Colonic mucosa (tissue), 4 donors: ENCODE data around the gene CCND3. TPM values are rescaled to one million over a fixed set of nuclear protein-coding genes. Genes with fewer than 3 reads are reported as not detected.

Source experiments
- DNase-seq: peaks from one replicate; pipeline ENCODE4 v3.0.0-alpha.2; 2020
- H3K27ac ChIP-seq: fragments of 200-600 bp; one replicate; pipeline ENCODE4 v1.8.0; 2021
- H3K27me3 ChIP-seq: fragments of 200-600 bp; one replicate; pipeline ENCODE4 v1.8.0; 2021
- H3K36me3 ChIP-seq: fragments of 200-600 bp; one replicate; pipeline ENCODE4 v1.8.0; 2021
- H3K4me1 ChIP-seq: fragments of 200-600 bp; one replicate; pipeline ENCODE4 v1.8.0; 2021; ENCODE audit warnings: mild to moderate bottlenecking
- H3K4me3 ChIP-seq: fragments of 200-600 bp; one replicate; pipeline ENCODE4 v1.8.0; 2021
- H3K9ac ChIP-seq, 2 donors: one replicate each; pipeline ENCODE4 v1.7.0; 2013; ENCODE audit warnings: control low read depth in 2 of 2, low read depth in 2 of 2, low read length in 2 of 2
- H3K9me3 ChIP-seq: fragments of 200-600 bp; one replicate; pipeline ENCODE4 v1.8.0; 2021
- intact Hi-C: fragments of 100-400 bp; cut with DNase I; formaldehyde crosslinking; loops from one replicate; pipeline ENCODE4 v1.14.1; 2022
- total RNA-seq, 2 donors: library from RNA; stranded (reverse); fragmentation: NEBNext Ultra II Directional in 1 of 2; extraction: Animal tissue kit (Norgen Biotek cat#: 25700) in 1 of 2; gene quantifications; one replicate each; pipeline ENCODE4 v1.2.1, GENCODE V29; 2021
- TF ChIP-seq, protein P1 (sequence below): fragments of 200-600 bp; IDR thresholded peaks from one replicate; pipeline ENCODE4 v1.8.0; 2022; ENCODE audit warnings: antibody characterized with exemption, mild to moderate bottlenecking
- donor health status: healthy.
- donor health status: DM: no; HTN: no; CAD: no.
- donor health status: DM: no; HTN: no; CAD: no.

CCND3 gene
- total RNA-seq, 2 donors from 2014 or later = 86.2 to 92.3 TPM

DNA sequence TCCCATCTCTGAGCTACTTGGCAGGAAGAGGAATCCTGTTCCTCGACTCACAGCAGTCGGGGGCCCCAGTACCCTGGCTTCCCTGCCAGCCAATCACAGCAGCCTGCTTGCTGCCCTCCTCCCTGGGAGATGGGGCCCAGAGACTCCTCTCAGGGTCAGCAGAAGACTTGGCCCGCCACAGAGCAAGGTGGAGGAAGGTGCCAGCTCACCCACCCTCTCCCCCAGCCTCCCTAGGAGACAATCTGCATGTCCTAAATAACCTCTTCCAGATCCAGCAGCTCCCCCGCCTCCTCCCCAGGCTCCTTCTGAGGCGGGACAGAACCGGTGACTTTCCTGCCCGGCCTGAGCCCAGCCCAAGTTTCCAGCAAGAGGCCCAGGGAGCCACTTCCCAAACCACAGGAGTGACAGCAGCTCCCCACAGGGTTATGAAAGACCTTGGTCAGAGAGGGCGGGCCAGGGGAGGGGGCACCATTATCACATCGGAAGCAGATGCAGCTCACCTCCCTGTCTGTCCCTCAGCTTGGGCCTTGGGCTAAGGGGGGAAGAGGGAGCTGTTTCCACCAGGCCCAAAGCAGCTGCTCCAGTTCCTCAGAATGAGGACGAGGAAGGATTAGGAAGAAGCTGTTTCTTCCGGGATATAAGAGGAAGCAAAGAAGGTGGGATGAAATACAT is 2.3 kb downstream of the CCND3 start:
- peaks cover 23% of the 10 kb centered on the region for H3K4me1 ChIP-seq
- TF ChIP-seq, protein P1, sequence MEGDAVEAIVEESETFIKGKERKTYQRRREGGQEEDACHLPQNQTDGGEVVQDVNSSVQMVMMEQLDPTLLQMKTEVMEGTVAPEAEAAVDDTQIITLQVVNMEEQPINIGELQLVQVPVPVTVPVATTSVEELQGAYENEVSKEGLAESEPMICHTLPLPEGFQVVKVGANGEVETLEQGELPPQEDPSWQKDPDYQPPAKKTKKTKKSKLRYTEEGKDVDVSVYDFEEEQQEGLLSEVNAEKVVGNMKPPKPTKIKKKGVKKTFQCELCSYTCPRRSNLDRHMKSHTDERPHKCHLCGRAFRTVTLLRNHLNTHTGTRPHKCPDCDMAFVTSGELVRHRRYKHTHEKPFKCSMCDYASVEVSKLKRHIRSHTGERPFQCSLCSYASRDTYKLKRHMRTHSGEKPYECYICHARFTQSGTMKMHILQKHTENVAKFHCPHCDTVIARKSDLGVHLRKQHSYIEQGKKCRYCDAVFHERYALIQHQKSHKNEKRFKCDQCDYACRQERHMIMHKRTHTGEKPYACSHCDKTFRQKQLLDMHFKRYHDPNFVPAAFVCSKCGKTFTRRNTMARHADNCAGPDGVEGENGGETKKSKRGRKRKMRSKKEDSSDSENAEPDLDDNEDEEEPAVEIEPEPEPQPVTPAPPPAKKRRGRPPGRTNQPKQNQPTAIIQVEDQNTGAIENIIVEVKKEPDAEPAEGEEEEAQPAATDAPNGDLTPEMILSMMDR = no peak
- no peaks in the 10 kb centered on the region for H3K36me3 ChIP-seq
- DNase-seq = no peak
- H3K9ac ChIP-seq = peak overlapping the region; percentile 37 to 94
- intact Hi-C loops = loop anchor here (5.0 kb wide), 1 partner anchor 103 kb away; no protein-coding TSS in a partner anchor
- H3K9me3 ChIP-seq = no peaks in the 10 kb centered on the region
- H3K27me3 ChIP-seq = no peaks in the 10 kb centered on the region
- peak overlapping the region; percentile 76 for H3K4me3 ChIP-seq
- H3K27ac ChIP-seq = peak overlapping the region; percentile 90

DNA sequence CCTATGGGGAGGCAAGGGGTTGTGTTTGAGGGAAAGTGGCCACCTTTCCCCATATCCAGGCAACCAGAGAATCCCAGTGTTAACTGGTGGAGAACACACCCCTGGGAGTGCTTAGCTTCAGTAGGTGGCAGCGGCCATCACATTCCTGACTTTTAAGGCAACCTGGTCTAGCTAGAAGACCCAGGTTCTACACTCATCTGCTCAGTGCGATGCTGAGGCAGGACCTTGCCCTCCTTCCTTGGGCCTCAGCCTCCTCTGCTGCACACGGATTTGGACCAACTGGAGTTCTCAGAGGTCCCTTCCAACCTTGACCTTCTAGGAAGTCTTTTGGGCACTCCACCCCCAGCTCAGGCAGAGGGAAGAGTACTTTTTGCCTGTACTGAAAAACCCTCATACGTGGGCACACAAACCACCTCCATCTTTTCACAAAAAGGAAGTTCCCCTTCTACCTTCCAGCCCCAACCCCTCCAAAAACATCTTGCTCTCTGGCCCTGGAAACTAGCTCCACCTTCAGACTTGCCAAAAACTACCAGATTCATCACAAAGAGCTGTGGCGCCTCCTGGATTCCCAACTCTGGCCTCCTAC is 2.9 kb downstream of the CCND3 start:
- no peak for DNase-seq
- Histone ChIP-seq H3K4me1 (peaks cover 23% of the 10 kb centered on the region), H3K36me3 (no peaks in the 10 kb centered on the region), H3K27me3 (no peaks in the 10 kb centered on the region), H3K9ac (peak overlapping the region; percentile 37 to 94), H3K4me3 (peak overlapping the region; percentile 76), H3K9me3 (no peaks in the 10 kb centered on the region), H3K27ac (peak overlapping the region; percentile 35)
- intact Hi-C loops = loop anchor here (5.0 kb wide), 1 partner anchor 104 kb away; no protein-coding TSS in a partner anchor
- TF ChIP-seq, protein P1 = no peak

DNA sequence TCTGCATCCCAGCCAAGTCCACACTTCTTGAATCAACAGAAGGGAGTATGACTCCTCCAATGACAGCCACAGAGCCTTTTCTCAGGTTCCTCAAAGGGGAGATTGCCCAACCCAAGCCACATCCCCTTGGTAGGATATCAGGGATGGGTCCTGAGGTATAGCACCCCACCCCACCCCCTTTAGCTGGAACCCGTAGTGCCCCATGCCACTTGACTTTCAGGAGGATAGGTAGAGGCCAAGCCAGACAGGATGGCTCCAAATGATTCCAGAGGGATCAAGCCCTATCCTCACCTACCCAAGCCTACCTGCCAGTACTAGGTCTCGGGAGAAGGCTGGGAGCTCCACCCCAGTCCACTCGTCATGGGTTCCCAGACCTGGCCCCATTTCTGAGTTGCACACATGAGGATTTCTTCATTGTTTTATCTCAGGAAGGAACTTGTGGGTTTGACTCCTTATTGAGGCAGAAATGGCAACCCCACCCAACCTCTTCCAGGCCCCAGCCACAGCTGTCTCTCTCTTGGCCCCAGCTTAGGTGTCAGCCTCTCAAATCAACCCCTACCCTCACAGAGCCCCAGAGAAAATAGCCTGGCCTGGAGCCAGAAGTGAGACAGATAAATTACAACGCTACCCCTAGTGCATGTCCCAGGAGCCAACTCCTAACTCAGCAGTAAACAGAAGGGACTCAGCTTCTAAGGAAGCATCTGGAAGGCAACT is 3.6 kb downstream of the CCND3 start:
- H3K4me3 ChIP-seq = no peak overlapping the region
- no peaks in the 10 kb centered on the region for H3K9me3 ChIP-seq
- TF ChIP-seq, protein P1 = no peak
- no peaks in the 10 kb centered on the region for H3K27me3 ChIP-seq
- H3K4me1 ChIP-seq = peaks cover 23% of the 10 kb centered on the region
- intact Hi-C loops = loop anchor here (5.0 kb wide), 1 partner anchor 104 kb away; no protein-coding TSS in a partner anchor
- peak overlapping the region; percentile 35 for H3K27ac ChIP-seq
- no peak overlapping the region for H3K9ac ChIP-seq
- DNase-seq = no peak
- no peaks in the 10 kb centered on the region for H3K36me3 ChIP-seq

DNA sequence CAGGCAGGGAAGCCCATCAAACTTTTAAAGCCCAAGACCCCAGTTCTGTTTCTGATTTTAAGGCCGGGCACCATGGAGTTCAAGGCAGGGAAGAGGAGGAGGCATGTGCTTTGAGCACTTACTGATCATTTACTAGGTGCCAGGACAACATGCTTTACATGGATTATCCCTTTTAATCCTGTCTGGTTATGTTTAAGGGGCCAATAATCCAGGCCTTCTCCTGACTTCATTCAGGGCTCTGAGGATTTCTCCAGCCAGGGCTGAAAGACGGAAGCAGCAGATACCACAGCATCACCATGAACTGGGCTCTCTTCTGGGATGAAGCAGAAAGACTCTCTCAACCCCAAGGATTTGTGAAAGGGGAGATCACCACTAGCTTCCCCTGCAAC is 4.1 kb downstream of the CCND3 start:
- Histone ChIP-seq H3K36me3 (peaks cover 4% of the 10 kb centered on the region), H3K27ac (peak overlapping the region; percentile 35), H3K9ac (no peak overlapping the region), H3K4me3 (no peak overlapping the region), H3K4me1 (peaks cover 21% of the 10 kb centered on the region), H3K9me3 (no peaks in the 10 kb centered on the region), H3K27me3 (no peaks in the 10 kb centered on the region)
- TF ChIP-seq, protein P1 = no peak
- intact Hi-C loops = loop anchor here (5.0 kb wide), 1 partner anchor 105 kb away; no protein-coding TSS in a partner anchor
- no peak for DNase-seq

DNA sequence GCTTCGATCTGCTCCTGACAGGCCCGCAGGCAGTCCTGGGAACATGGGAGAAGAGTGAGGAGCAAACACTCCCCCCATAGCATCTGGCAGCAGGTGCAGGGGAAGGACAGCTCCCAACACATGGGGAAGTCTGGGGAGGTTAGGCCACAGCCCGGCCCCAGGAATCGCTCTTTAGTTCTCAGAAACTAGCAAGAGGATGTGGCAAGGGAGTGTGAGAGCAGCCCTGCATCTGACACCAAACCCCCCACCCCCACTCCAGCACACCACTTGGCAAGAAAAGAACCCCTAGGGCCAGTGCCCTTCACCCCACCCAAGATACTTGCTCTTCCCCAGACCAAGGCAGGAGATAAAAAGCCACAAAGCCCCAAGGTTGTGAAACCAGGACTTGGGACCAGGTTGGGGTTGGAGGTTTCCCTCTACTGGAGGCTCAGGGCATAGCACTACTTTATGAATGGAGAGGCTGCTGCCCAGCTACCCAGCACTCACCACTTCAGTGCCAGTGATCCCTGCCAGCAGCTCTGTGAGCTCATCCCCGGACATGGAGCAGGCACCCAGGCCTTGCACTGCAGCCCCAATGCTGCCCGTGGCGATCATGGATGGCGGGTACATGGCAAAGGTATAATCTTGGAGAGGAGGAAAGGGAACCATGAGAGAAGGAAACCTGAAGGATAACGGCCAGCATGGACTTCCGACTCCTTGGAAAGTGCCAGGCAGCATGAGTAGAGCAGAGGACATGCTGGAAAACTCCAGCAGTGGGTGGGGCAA is 5.4 kb downstream of the CCND3 start:
- TF ChIP-seq, protein P1 = peak; percentile 70
- no peaks in the 10 kb centered on the region for H3K9me3 ChIP-seq
- H3K36me3 ChIP-seq = peaks cover 11% of the 10 kb centered on the region
- H3K4me1 ChIP-seq = peaks cover 18% of the 10 kb centered on the region
- H3K9ac ChIP-seq = no peak overlapping the region
- H3K27ac ChIP-seq = no peak overlapping the region
- no peaks in the 10 kb centered on the region for H3K27me3 ChIP-seq
- peak; percentile 72 for DNase-seq
- no peak overlapping the region for H3K4me3 ChIP-seq
- intact Hi-C loops = loop anchor here (5.0 kb wide), 1 partner anchor 106 kb away; no protein-coding TSS in a partner anchor
